Trophoblast cell (in vitro differentiated cells and primary cell): ENCODE measurements around the gene ITPR1.
A peak's percentile ranks its signal among the peaks of the same experiment; 100 is the strongest.

Source experiments
- DNase-seq, 2 donors: peaks; one replicate each; pipeline ENCODE4 v3.0.0-alpha.2; 2016
- H2AFZ ChIP-seq: 2 replicates; pipeline ENCODE4 v1.6.1; 2013; ENCODE audit warnings: low read length, moderate library complexity, mild to moderate bottlenecking; ENCODE audit not compliant: insufficient read depth, poor library complexity
- H2AK5ac ChIP-seq: 2 replicates; pipeline ENCODE4 v1.6.1; 2013; ENCODE audit warnings: mild to moderate bottlenecking, low read length
- H2BK120ac ChIP-seq: 2 replicates; pipeline ENCODE4 v1.6.1; 2013; ENCODE audit warnings: low read length, mild to moderate bottlenecking, moderate library complexity; ENCODE audit not compliant: insufficient read depth, poor library complexity
- H2BK12ac ChIP-seq: 2 replicates; pipeline ENCODE4 v1.6.1; 2013; ENCODE audit warnings: mild to moderate bottlenecking, low read length, moderate library complexity
- H2BK5ac ChIP-seq: 2 replicates; pipeline ENCODE4 v1.6.1; 2013; ENCODE audit warnings: low read length, low read depth, moderate library complexity, mild to moderate bottlenecking; ENCODE audit not compliant: poor library complexity
- H3K14ac ChIP-seq: 2 replicates; pipeline ENCODE4 v1.6.1; 2013; ENCODE audit warnings: mild to moderate bottlenecking, low read length
- H3K18ac ChIP-seq: 2 replicates; pipeline ENCODE4 v1.6.1; 2013; ENCODE audit warnings: mild to moderate bottlenecking, low read length
- H3K23ac ChIP-seq: 2 replicates; pipeline ENCODE4 v1.6.1; 2013; ENCODE audit warnings: low read length
- H3K27ac ChIP-seq: 2 replicates; pipeline ENCODE4 v1.5.1; 2013; ENCODE audit warnings: low read depth, mild to moderate bottlenecking, inconsistent platforms, low read length, moderate library complexity
- H3K27me3 ChIP-seq: 2 replicates; pipeline ENCODE4 v1.6.1; 2013; ENCODE audit warnings: inconsistent platforms, mild to moderate bottlenecking, low read length, moderate library complexity; ENCODE audit not compliant: insufficient read depth
- H3K36me3 ChIP-seq, 2 experiments: 1 replicate in 1 of 2; 2 replicates in 1 of 2; pipeline ENCODE4 v1.6.1; 2013; ENCODE audit warnings: low read length in 2 of 2, mild to moderate bottlenecking in 2 of 2, moderate library complexity in 1 of 2; ENCODE audit not compliant: insufficient read depth in 2 of 2, control insufficient read depth in 1 of 2
- H3K4ac ChIP-seq: 2 replicates; pipeline ENCODE4 v1.6.1; 2013; ENCODE audit warnings: low read depth, mild to moderate bottlenecking, low read length, moderate library complexity
- H3K4me1 ChIP-seq, 2 experiments: 1 replicate in 1 of 2; 2 replicates in 1 of 2; pipeline ENCODE4 v1.6.1; 2013; ENCODE audit warnings: low read length in 2 of 2, mild to moderate bottlenecking in 2 of 2, moderate library complexity in 1 of 2; ENCODE audit not compliant: insufficient read depth in 2 of 2, control insufficient read depth in 1 of 2
- H3K4me2 ChIP-seq: 2 replicates; pipeline ENCODE4 v1.6.1; 2013; ENCODE audit warnings: inconsistent platforms, mild to moderate bottlenecking, low read length, moderate library complexity
- H3K4me3 ChIP-seq: 2 replicates; pipeline ENCODE4 v1.5.1; 2013; ENCODE audit warnings: mild to moderate bottlenecking, low read depth, low read length, inconsistent platforms
- H3K79me1 ChIP-seq: one replicate; pipeline ENCODE4 v1.6.1; 2013; ENCODE audit warnings: low read length
- H3K79me2 ChIP-seq: 2 replicates; pipeline ENCODE4 v1.6.1; 2013; ENCODE audit warnings: low read length, mild to moderate bottlenecking; ENCODE audit not compliant: control insufficient read depth, insufficient read depth, poor library complexity
- H3K9ac ChIP-seq: 2 replicates; pipeline ENCODE4 v1.6.1; 2013; ENCODE audit warnings: mild to moderate bottlenecking, low read length
- H3K9me3 ChIP-seq: 2 replicates; pipeline ENCODE4 v1.6.1; 2013; ENCODE audit warnings: low read depth, mild to moderate bottlenecking, control low read depth, inconsistent platforms, low read length; ENCODE audit not compliant: insufficient read depth
- H4K12ac ChIP-seq: 2 replicates; pipeline ENCODE4 v1.6.1; 2013; ENCODE audit warnings: low read depth, mild to moderate bottlenecking, low read length, moderate library complexity
- H4K8ac ChIP-seq: 2 replicates; pipeline ENCODE4 v1.6.1; 2013; ENCODE audit warnings: low read depth, mild to moderate bottlenecking, low read length, moderate library complexity
- H4K91ac ChIP-seq: one replicate; pipeline ENCODE4 v1.6.1; 2013; ENCODE audit warnings: low read depth, mild to moderate bottlenecking, low read length, moderate library complexity
- WGBS: extraction: QIAGEN DNeasy Blood & Tissue Kit; methylation state at CpG from one replicate; pipeline ENCODE4 v1.1.7; 2013; ENCODE audit warnings: missing lambda C conversion rate; ENCODE audit not compliant: insufficient read length, insufficient coverage; ENCODE audit errors: extremely low coverage; 5-methylcytosine and 5-hydroxymethylcytosine counted together

ITPR1 gene

DNA sequence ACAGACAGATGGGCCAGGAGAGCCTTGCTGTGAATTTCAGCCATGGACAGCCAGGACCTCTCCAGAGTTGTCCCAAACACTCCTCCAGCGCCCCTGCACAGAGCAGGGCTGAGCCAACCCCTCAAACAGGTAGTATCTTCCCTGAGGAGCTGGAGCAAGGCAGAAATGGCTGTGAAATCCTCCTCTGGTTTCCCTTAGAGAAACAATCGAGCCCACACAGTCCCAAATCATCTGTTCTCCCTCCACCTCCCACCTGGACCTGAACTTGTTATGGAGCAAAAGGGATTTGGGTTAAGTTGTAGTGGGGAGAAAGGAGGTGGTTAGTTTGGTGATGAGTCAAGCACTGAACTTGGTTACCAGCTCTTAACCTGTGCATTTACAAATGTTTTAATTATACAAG, 280.4 kb downstream of the ITPR1 start:
- Histone ChIP-seq H3K79me1 (peaks cover 2% of the 10 kb centered on the region), H3K4me2 (no peak overlapping the region), H3K23ac (no peak overlapping the region), H3K4me1 (peaks cover 0 to 2% of the 10 kb centered on the region in 2 experiments), H3K4ac (no peak overlapping the region), H2BK12ac (no peak overlapping the region), H3K9ac (no peak overlapping the region), H3K36me3 (no peaks in the 10 kb centered on the region), H2BK120ac (no peak overlapping the region), H3K27ac (no peak overlapping the region), H2AFZ (no peak overlapping the region), H4K91ac (no peak overlapping the region), H3K27me3 (no peaks in the 10 kb centered on the region), H2AK5ac (no peak overlapping the region), H3K9me3 (no peaks in the 10 kb centered on the region), H2BK5ac (no peak overlapping the region), H4K8ac (no peak overlapping the region), H3K4me3 (no peak overlapping the region), H3K18ac (no peak overlapping the region), H4K12ac (no peak overlapping the region), H3K14ac (no peak overlapping the region), H3K79me2 (no peaks in the 10 kb centered on the region)
- whole genome bisulfite sequencing: no CpG with 5 or more reads among the region's 2 CpGs
- no peak for DNase-seq

DNA sequence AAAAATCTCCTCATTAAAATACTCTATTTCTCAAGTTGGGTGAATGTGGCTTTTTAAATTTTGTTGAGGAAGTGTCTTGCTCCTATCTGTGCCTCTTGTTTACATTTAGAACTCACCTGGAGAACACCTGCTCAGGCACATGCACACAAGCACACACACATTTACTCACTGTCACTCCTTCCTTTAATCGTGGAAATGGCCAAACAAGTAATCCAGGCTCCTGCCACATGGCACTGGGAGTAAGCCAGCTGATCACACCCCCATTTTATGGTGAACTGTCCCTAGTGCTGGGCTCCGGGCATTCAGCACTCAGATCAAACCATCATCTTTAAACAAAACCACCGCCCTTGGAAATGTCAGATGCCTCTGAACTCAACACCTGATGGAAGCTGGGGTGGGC, 281.4 kb downstream of the ITPR1 start:
- no peak overlapping the region for H4K12ac ChIP-seq
- H4K8ac ChIP-seq: no peak overlapping the region
- no peak overlapping the region for H3K18ac ChIP-seq
- no peak overlapping the region for H3K4me3 ChIP-seq
- H2BK12ac ChIP-seq: no peak overlapping the region
- no peaks in the 10 kb centered on the region for H3K36me3 ChIP-seq
- peaks cover 0 to 2% of the 10 kb centered on the region in 2 experiments for H3K4me1 ChIP-seq
- no peak overlapping the region for H2AK5ac ChIP-seq
- H2BK120ac ChIP-seq: no peak overlapping the region
- no peak overlapping the region for H2BK5ac ChIP-seq
- H3K4me2 ChIP-seq: no peak overlapping the region
- H3K23ac ChIP-seq: no peak overlapping the region
- no peak overlapping the region for H3K14ac ChIP-seq
- no peaks in the 10 kb centered on the region for H3K9me3 ChIP-seq
- H3K27ac ChIP-seq: no peak overlapping the region
- no CpG with 5 or more reads among the region's 3 CpGs for WGBS
- H3K4ac ChIP-seq: no peak overlapping the region
- no peaks in the 10 kb centered on the region for H3K27me3 ChIP-seq
- no peak for DNase-seq
- no peaks in the 10 kb centered on the region for H3K79me2 ChIP-seq
- no peak overlapping the region for H2AFZ ChIP-seq
- H3K9ac ChIP-seq: no peak overlapping the region
- no peak overlapping the region for H4K91ac ChIP-seq
- peaks cover 2% of the 10 kb centered on the region for H3K79me1 ChIP-seq

DNA sequence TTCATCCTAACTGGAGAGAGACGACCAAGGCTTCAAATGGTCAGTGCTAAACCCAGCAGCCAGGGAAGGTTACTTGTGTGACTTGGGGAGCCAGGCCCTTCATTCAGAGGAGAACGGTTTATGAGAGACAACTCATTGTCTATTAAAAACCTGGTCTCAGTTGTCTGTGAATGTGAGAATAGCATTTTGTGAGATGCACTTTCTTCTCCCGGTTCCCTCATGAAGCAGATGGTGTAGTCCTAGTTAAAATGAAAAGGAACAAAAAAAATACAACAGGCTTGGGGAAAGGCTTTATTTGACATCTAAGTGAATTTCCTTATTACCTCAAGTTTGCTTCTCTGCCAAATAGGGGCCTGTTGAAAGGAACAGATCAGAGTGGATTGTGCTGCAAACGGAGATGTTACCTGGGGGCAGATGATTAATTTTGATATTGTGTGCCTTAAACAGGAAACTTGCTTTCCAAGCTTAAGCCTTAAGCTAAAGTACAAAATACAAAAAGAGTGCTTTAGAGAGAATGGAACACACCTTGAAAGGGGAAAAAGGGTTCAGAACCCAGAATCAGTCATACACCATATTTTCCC, 283.3 kb downstream of the ITPR1 start:
- Histone ChIP-seq H3K9ac (no peak overlapping the region), H3K27ac (no peak overlapping the region), H3K9me3 (no peaks in the 10 kb centered on the region), H2AFZ (no peak overlapping the region), H3K18ac (no peak overlapping the region), H4K12ac (no peak overlapping the region), H2AK5ac (no peak overlapping the region), H3K79me2 (no peaks in the 10 kb centered on the region), H4K8ac (no peak overlapping the region), H3K36me3 (no peaks in the 10 kb centered on the region), H2BK5ac (no peak overlapping the region), H2BK120ac (no peak overlapping the region), H3K4me3 (no peak overlapping the region), H3K27me3 (no peaks in the 10 kb centered on the region), H3K23ac (no peak overlapping the region), H3K14ac (no peak overlapping the region), H4K91ac (no peak overlapping the region), H3K79me1 (peaks cover 2% of the 10 kb centered on the region), H3K4me1 (peaks cover 0 to 2% of the 10 kb centered on the region in 2 experiments), H3K4ac (no peak overlapping the region), H2BK12ac (no peak overlapping the region), H3K4me2 (no peak overlapping the region)
- no CpG with 5 or more reads among the region's 4 CpGs for WGBS
- no peak for DNase-seq

DNA sequence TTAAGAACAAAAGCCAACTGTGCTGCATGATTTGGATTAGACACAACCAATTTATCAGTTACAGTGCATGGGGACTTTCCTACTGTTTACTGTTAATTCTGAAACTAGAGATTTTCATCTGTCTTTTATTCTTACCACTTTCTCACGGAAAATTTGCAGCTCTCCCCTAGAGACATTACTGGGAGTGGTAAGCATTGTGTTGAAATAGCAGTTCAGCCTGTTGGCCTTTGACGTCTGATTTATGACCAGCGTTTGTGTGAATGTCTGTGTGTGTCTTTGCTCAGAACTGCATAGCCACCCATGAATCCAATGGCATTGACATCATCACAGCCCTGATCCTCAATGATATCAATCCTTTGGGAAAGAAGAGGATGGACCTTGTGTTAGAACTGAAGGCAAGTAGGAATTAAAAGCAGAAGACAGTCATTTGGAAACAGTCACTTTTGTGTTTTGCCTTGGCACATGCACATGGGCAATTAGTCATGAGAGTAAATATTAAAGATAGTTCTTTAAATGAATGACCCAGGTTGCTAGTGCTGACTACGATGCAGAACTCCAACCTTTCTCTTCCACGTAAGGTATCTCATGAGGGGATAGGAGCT, 283.9 kb downstream of the ITPR1 start:
- Histone ChIP-seq H2BK120ac (no peak overlapping the region), H3K14ac (no peak overlapping the region), H3K4me3 (no peak overlapping the region), H2BK5ac (no peak overlapping the region), H3K79me1 (peaks cover 2% of the 10 kb centered on the region), H2AFZ (no peak overlapping the region), H3K4me2 (no peak overlapping the region), H3K27me3 (no peaks in the 10 kb centered on the region), H3K18ac (no peak overlapping the region), H3K4ac (no peak overlapping the region), H2BK12ac (no peak overlapping the region), H3K9ac (no peak overlapping the region), H3K9me3 (no peaks in the 10 kb centered on the region), H3K23ac (no peak overlapping the region), H3K27ac (no peak overlapping the region), H4K91ac (no peak overlapping the region), H3K4me1 (peaks cover 0 to 2% of the 10 kb centered on the region in 2 experiments), H4K12ac (no peak overlapping the region), H2AK5ac (no peak overlapping the region), H4K8ac (no peak overlapping the region), H3K36me3 (no peaks in the 10 kb centered on the region), H3K79me2 (no peaks in the 10 kb centered on the region)
- peak; percentile 13 to 26 for DNase-seq
- WGBS: no CpG with 5 or more reads among the region's 5 CpGs
